ENCODE data around the gene CDK18.

The CDK18 gene

GRCh38 chr1:205576805-205577761, 72.6 kb downstream of the CDK18 start:
- H3K4me3 ChIP-seq (ENCODE audit: low read depth, low read length) = no peak overlapping the region
- no peak for TF ChIP-seq CTCF (IDR thresholded peaks at IDR 0.05; ENCODE audit: insufficient read depth, low read length, missing control alignments)
- no peak for DNase-seq (ENCODE audit: low read depth, low spot score)
- POLR2A ChIA-PET = no interaction called here
- CTCF ChIA-PET = interaction anchor here (2.1 to 3.7 kb wide), 2 partner anchors 12 to 15 kb away, joined by 9 to 20 read pairs; no protein-coding TSS in a partner anchor

GRCh38 chr1:205577874-205578658, 73.6 kb downstream of the CDK18 start:
- ChIA-PET POLR2A (no interaction called here), CTCF (interaction anchor here (1.1 to 3.7 kb wide), 4 partner anchors 11 to 94 kb away, joined by 3 to 20 read pairs (median 6); no protein-coding TSS in a partner anchor)
- H3K4me3 ChIP-seq (ENCODE audit: low read depth, low read length) = no peak overlapping the region
- DNase-seq (ENCODE audit: low read depth, low spot score) = no peak
- no peak for TF ChIP-seq CTCF (IDR thresholded peaks at IDR 0.05; ENCODE audit: insufficient read depth, low read length, missing control alignments)

- ChIA-PET CTCF (interaction anchor here (0.9 to 3.7 kb wide), 6 partner anchors 8 to 95 kb away, joined by 3 to 20 read pairs (median 5); no protein-coding TSS in a partner anchor), POLR2A (no interaction called here)
- no peak for DNase-seq (ENCODE audit: low read depth, low spot score)
- no peak overlapping the region for H3K4me3 ChIP-seq (ENCODE audit: low read depth, low read length)
- TF ChIP-seq CTCF (IDR thresholded peaks at IDR 0.05; ENCODE audit: insufficient read depth, low read length, missing control alignments) = no peak
These were observed 74.5 kb downstream of the CDK18 start for GRCh38 chr1:205578780-205579571.

- no peak for DNase-seq (ENCODE audit: low read depth, low spot score)
- POLR2A ChIA-PET = no interaction called here
- CTCF ChIA-PET = interaction anchor here (0.9 to 3.7 kb wide), 7 partner anchors 9 to 79 kb away, joined by 3 to 20 read pairs (median 4); no protein-coding TSS in a partner anchor
- H3K4me3 ChIP-seq (ENCODE audit: low read depth, low read length) = no peak overlapping the region
- no peak for TF ChIP-seq CTCF (IDR thresholded peaks at IDR 0.05; ENCODE audit: insufficient read depth, low read length, missing control alignments)
These were observed 75.2 kb downstream of the CDK18 start for GRCh38 chr1:205579711-205580110.

- CTCF ChIA-PET = interaction anchor here (0.9 to 3.7 kb wide), 8 partner anchors 9 to 78 kb away, joined by 3 to 20 read pairs (median 5); no protein-coding TSS in a partner anchor
- POLR2A ChIA-PET = no interaction called here
- no peak for DNase-seq (ENCODE audit: low read depth, low spot score)
- H3K4me3 ChIP-seq (ENCODE audit: low read depth, low read length) = no peak overlapping the region
- TF ChIP-seq CTCF (IDR thresholded peaks at IDR 0.05; ENCODE audit: insufficient read depth, low read length, missing control alignments) = no peak
These were observed 75.9 kb downstream of the CDK18 start for GRCh38 chr1:205580140-205580922.
